Measurements from ENCODE around the gene TRMT1.
"Not testable (repeated sequence)": the region's sequence is repeated elsewhere in the genome, so short reads cannot be mapped to it uniquely, and the experiment has no call there.

Gene TRMT1

DNA sequence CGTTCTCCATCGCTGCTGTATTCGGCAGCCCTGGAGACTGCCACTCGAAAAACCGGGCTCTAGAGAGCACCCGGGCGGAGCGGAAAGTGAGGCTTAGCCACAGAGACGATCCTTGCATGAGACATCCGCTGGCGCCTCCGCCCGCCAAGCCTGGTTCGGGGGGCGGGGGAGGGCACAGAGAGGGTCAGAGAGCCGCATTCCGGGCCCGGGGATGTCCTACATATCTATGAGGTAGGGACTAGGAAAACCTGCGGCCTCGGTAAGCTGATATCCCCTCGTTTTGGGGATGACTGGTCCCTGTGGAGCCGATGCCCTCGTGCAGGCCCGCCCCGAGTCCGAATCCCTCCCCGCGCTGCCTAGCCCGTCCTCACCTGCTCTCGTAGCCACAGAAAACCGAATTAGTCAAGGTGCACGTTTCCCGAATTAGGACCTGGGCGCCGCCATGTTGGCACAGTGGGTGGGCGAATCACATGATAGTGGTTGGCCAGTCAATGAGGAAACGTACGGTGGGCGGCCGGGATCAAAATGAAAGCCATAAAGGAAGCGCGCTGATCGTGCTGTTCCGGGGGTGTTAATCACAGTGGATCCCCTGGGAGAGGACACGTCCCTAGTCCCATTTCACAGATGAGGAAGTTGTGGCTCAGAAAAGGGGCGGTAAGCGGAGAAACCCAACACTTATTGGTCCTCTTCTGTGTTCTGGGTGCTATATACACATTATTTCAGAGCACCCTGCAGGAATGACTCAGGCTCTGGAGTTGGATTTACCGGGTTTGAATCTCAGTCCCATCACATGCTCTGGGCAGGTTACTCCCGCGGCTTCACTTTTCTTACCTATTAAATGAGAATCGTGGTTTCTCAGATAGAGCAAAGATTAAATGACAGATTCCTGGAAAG lies at the start of gene TRMT1:
TRMT1 (minus strand) TSS at position 459 of the 894 bp plus-strand sequence; CDS start at position 118, 341 bp downstream.
- DNase-seq (ENCODE audit: low read depth), result peak; percentile 94

DNA sequence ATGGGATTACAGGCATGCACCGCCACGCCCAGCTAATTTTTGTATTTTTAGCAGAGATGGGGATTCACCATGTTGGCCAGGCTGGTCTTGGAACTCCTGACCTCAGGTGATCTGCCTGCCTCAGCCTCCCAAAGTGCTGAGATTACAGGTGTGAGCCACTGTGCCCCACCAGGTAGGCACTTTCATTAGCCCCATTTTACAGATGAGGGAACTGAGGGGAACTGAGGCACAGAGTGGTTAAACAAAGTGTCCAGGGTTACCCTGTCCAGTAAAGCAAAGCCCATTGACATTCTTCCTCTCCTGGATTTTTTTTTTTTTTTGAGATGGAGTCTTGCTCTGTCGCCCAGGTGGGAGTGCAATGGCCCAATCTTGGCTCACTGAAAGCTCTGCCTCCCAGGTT lies 49.6 kb upstream of the TRMT1 start:
- not testable (repeated sequence) for DNase-seq (ENCODE audit: low read depth)

DNA sequence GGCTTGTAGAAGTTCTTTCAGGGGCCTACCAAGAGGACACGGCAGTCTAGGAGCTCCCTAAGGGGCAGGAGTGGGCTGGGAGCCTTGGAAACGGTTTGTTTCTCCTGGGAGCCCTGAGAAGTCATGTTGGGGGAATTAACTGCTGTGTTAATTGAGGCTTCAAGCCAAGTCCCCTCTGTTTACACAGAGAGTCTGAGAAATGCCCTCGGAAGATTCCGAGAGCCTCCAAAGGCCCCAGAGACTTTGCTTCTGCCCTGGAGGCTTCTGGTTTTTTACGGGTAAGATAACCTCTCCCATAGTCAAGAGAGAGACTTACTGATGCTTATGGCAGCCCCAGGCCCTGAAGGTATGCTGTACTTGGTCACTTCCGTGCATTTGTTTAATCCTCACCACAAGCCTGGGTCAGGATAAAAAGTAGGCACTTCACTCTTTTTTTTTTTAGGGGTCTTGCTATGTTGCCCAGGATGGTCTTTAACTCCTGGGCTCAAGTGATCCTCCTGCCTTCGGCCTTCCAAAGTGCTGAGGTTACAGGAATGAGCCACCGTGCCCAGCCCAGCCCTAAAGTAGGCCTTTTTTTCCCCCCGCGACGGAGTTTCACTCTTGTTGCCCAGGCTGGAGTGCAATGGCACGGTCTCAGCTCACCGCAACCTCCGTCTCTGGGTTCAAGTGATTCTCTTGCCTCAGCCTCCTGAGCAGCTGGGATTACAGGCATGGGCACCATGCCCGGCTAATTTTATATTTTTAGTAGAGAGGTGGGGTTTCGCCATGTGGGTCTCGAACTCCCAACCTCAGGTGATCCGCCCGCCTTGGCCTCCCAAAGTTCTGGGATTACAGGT lies 48.8 kb upstream of the TRMT1 start:
- no peak for DNase-seq (ENCODE audit: low read depth)

DNA sequence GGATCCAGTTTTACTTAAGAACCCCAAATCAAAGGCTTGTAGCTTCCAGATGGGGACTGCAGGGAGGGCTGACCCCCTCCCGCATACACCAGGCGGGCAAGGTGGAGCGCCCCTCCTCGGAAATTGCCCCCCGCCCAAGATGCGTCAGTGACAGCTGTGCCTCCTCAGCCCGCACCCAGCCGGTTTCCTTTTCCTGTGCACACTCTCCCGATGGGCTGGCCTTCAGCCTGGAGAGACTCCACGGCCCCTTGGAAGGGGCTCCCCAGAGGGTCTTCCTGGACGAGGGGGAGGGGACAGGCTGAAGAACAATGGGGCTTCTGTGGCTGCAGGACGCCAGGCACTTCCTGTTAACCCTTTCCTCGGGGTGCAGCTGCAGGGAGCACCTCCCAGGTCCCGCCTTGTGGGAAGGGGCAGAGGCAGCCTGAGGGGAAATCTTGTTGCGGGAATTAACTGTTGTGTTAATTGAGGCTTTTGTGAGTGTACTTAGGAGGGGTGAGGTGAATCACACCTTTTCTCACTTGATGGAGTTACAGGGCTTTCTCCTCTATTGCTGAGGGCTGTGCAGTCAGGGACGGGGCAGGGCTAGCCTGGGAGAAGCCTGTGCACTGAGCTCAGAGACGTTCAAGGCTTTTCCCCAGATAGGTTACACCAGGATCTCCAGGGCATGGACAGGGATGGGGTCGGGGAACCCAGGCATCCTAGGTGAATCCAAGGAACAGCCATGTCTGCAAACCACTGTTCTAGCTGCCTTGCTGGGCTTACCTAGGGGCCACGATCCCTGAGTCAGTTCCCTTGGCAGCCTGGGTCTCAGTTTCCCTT lies 48.0 kb upstream of the TRMT1 start:
- peak; percentile 70 for DNase-seq (ENCODE audit: low read depth)

DNA sequence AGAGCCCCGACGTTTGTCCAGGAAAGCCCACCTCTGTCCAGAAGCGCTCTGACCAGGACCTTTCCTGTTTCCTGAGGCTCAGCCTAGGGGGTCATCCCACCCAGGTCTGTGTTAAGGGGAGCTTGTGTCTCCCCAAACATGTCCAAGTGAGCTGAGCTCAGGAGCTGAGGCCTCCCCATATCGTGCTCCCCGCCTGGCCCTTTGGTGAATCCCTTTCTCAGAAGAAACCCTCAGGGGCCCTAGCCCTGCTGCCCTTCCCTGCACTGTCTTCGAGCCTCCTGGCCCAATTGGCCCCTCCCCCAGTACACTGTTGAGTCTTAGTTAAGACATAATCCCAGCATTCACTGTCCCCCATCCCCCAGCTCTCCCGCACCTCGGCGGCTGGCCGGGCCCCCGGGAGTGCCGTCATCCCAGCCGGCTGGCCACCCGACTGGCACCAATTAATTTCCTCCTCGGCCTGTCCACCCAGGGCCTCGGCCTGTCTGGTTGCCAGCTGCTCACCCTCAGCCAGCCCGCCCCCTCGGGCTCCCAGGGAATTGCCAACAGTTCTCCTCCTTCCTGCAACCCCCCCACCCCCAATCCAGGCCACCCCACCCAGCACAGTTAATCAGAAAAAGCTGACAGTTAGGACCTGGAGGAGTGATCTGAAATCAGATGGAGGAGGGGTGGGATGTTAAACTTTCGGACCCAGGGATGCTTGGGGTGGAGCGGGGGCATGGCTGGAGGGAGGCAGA lies 47.2 kb upstream of the TRMT1 start:
- peak; percentile 46 for DNase-seq (ENCODE audit: low read depth)

DNA sequence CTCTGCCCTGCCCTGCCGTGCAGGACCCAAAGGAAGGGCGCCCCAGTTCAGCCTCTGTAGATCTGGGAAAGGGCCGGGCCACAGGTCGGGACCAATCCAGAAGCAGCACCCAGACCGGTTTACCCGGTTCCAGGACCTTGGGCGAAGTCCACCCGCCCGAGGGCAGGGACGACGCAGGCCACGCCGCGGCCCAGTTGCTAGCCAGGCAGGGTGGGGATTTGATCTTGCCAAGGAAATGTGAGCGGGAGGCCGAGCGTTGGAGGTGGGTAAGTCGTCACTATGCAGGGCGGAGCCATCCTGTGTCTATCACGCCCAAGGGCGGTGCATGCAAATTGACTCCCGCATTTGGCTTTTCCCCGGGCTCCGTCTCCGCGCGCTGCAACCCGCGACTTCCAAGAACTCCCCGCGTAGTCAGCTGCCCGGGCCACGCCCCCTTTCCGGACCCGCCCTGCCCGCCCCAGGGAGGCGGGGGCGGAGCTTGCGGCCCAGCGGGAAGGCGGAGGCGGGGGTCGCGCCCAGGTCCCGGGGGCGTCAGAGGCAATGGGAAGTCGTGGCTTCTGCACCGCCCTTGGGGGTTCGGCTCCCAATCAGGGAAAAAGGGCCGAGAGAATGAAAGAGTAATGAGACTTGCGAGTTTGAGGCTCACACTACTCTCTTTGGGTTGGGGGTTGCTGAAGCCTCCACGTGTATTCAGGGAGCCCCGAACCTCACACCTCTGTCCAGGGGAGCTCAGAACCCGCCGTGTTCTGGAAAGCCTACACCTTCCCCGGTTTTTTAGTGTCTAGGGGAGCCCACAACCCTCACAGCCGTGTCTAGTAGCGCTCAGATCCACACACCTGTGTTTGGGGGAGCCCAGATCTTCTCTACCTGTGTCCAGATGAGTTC lies 46.4 kb upstream of the TRMT1 start:
- peak; percentile 98 for DNase-seq (ENCODE audit: low read depth)

DNA sequence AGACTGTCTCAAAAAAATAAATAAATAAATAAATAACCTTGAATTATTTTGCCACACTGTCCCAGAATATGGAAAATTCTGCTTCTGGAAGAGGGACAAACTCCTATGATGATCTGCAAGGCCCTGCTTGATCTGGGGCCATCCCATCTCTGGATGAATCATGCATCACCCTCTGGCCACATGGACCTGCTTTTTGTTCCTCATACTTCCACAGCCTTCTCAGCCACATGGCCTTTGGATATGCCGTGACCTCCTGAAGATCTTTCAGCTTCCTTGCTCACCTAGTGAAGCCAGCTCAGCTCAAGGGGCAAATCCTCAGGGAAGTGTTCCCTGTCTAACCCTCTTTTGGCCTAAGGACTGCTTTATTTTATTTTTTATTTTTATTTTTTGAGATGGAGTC lies 44.0 kb upstream of the TRMT1 start:
- DNase-seq (ENCODE audit: low read depth), result no peak

DNA sequence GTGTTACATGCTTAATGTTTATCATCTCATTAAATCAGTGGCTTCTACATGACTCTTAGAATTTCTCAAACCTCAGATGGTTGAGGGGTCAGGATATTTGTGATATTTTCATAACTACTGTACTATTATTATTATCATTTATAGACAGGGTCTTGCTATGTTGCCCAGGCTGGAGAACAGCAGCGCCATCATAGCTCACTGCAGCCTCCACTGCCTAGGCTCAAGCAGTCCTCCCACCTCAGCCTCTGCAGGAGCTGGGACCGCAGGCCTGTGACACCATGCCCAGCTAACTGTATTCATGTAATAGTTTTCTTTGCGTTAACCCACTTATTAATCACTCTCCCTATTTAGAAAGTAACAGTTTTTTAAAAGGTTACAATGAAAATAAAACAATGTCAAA lies 43.2 kb upstream of the TRMT1 start:
- DNase-seq (ENCODE audit: low read depth), result no peak

DNA sequence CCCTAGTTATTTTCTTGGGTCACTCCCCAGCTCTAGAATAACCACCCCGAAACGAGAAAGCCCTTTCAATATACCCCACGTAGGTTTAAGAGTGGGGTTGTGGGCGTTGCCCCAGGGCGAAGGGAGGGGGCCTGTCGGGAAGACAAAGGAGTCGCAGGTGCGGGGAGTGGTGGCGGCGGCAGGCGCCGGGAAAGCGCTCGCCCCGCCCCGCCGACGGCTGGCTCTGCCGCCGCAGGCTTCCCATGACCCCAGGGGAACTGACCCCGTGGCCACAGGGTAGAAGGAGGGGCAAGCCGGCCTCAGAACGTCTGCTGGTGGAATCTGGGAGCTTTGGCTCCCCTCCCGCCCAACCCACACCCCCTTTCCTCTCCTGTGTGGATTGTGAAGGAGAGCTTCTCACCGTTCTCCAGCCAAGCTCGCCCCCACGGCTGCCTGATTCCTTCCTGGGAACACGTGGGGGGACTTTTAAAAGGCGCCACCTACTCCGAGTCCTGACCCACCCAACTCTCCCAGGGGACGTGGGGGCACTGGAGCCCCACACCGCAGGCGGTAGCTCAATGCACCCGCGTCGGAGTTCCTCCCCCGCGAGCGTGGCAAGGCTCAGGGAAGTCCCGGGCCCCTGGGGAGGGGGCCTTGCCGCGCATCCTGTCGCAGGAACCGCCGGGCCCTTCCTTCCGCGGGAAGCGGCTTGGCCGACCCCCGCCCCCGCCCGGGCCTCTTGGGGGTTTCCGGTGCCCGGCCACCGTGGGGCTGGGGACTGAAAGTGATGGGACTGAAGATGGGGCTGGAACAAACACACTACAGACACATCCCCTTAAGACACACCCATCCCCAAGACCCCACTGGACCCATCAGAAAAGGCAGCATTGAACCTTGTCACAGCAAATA lies 39.2 kb upstream of the TRMT1 start:
- DNase-seq (ENCODE audit: low read depth), result peak; percentile 86

DNA sequence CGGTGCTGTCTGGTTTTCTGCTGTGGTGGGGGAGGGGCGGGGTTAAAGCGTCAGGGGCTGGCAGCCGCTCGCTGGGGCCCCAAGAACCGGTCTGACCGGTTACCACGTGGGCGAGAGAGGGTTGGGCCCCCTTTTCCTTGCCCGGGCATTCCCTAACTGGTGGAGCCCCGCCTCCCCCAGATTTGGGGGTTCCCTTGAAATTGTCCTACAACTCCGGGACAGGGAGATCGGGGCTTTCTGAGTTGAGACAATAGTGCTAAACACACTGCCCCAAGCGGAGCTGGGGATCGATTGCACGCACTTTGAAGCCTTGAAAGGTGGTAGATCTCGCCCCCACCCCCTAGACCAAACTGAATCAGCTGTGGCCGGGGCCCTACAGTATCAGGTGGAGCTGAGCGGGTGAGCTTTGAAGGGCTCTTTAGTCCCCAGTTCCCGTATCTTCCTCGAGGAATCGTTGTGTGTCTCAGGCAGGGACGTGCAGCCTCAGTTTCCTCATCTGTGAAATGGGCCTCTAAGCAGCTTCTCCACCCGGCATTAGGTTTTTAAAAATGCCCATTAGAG lies 38.5 kb upstream of the TRMT1 start:
- DNase-seq (ENCODE audit: low read depth), result peak; percentile 52

DNA sequence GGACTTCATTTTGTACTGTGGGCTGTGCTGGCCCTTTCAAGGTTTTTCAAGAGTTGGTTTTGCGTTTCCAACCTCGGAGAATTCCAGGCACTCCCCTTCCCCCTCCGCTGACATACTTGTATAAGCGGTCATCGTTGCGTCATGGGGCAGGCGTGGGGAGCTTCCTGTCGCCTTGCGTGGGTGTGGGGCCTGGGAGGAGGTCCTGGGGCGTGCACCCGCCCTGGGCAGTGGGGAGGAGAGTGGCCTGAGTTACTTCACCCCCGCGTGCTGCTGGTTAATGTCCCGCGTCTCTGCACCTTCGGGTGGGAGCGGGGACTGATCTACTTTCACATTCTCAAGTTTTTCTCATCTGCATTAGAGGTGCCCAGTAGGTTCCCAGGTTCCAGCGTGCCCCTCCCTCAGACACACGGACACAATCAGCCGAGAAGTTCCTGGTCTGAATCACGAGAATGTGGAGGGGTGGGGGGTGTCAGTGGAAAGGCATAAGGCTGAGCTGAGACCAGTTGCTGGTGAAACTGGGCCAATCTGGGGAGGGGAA lies 37.8 kb upstream of the TRMT1 start:
- peak; percentile 42 for DNase-seq (ENCODE audit: low read depth)

DNA sequence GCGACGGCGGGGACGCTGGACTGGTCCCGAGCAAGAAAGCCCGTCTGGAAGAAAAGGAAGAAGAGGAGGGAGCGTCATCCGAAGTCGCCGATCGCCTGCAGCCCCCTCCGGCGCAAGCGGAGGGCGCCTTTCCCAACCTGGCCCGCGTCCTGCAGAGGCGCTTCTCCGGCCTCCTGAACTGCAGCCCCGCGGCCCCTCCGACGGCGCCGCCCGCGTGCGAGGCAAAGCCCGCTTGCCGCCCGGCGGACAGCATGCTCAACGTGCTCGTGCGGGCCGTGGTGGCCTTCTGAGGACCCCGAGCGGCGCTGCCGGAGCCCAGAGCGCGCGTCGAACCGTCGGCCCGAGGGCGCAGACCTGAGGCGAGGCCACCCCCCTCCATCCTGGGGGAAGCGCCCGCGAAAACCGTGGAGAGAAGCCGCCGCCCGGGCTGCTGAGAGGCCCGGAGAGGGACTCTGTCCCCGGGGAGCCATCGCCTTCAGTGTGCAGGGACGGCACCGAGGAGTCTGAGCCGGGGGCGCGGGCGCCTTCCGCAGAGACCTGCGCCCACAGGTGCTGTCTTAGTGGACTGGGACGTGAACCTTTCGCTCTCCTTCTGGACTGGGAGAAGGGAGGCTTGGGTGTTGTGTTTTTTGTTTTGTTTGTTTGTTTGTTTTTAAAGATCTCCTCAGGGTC lies 37.2 kb upstream of the TRMT1 start:
- DNase-seq (ENCODE audit: low read depth), result no peak

DNA sequence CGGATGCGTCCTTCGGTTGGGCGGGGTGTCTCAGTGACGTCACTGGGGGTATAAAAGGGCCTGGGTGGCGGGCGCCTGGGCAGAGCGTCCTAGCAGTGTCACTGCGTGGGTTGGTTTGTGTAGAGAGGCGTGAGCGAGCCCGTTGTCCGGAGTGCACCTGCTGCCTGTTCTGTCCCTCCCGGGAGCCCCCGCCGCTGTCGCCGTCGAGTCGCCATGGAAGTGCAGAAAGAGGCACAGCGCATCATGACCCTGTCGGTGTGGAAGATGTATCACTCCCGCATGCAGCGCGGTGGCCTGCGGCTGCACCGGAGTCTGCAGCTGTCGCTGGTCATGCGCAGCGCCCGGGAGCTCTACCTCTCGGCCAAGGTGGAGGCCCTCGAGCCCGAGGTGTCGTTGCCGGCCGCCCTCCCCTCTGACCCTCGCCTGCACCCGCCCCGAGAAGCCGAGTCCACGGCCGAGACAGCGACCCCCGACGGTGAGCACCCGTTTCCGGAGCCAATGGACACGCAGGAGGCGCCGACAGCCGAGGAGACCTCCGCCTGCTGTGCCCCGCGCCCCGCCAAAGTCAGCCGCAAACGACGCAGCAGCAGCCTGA lies 36.5 kb upstream of the TRMT1 start:
- DNase-seq (ENCODE audit: low read depth), result peak; percentile 97

DNA sequence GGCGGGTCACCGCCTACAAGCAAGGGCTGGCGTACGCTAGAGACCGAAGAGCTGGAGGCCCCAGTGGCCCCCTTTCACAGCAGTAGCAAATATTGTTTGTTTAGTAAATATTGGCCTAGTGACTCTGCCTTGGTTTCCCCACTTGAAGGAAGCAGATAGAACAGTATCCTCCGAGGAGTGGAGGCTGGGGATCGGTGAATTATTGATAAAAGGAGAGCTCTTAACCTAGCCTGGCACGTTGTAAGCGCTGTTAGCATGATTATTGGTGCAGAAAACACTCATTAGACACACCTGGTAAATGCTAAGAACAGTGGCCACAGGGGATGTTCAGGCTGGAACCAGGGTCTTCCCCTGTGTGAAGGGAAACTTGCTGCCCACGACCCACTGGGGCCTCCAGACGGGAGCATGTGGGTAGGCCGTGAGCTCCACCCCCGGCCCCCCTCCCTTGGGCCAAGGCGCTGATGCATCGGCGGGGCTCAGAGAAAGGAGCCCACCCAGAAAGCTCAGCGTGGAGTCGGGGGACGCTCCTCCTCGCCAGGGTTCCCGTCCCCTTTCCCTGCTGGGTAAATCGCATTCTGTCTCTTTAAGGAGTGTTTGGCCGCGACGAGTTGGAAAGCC lies 35.9 kb upstream of the TRMT1 start:
- DNase-seq (ENCODE audit: low read depth), result no peak

DNA sequence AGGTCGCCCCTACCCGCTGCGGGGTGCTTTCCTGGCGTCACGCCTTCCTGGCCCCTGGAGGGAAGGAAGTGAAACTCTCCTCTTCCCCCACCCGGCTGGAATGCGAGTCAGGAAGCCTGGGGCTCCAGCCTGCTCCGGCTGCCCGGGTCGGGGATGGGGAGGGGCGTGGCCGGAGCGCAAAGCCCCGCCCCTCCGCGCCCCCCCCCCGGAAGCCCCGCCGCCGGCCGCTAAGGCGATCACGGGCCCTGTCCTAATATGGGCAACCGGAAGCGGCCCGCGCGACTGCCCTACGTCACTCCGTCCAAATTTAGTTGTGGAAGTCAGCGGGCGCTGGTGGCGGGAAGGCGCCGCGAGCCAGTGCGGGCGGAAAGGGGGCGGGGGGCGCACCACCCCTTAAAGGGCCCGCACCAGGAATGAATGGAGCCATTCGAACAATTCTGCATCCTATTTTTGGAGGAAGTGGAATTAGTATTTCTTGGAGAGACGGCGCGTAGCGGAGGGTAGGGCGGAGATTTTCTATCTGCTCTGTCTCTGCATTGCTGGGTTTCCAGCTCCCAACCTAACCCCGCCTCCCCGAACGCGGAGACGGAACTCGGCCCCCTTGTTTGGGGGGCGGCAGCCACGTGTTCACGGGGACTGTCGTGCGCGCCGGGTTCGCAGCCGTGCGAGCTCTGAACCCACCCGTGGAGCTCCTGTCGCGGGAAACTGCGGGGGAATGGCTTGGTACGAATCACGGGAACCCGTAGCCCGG lies 35.2 kb upstream of the TRMT1 start:
- peak; percentile 90 for DNase-seq (ENCODE audit: low read depth)

DNA sequence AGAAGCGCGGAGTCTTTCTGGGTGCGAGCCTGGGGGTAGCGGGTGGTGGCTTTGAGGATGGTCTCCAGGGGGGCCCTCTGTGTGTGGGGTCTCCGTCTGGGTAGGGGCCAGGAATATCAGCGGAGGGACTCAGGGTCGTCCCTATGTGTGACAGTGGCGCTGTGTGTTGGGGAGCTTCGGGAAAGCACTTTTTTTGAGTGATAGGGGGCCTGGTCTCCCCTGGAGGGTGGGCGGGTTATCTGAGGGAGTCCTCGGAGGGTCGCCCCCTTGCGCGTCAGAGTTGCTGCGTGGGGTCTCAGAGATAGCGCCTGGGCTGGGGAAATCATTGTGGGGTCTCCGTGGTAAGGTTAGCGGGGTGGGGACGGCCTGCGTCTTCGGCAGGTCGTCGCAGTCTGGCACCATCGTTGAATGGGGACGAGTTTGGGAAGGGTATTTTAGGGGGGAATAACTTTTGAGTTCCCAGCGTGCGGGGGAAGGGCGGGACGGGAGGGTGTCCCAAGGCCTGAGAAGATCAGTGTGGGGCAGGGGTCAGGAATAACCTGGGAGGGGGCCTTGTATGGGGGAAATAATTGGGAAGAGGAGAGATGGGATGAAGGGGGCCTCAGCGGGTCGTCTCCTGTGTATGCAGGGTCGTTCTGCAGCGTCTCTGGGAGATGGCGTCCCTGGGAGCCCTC lies 34.5 kb upstream of the TRMT1 start:
- DNase-seq (ENCODE audit: low read depth), result no peak
